ENCODE results near the gene SIK2.

DNA sequence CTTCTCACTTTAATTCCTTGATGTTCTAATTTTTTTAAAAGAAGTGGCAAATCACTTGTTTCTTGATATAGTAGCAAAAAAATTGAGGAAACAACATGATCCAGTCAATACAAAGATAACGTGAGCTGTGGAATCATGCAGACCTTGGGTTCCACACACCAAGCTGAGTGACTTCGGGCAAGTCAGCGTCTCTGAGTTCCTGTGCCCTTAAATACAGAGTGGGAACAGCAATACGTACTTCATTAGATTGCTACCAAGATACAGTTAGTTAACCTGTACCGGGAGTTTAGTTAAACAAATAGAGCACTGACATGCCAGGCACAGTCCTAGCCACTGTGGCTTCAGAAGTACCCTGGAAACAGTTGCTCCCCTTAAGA lies 105.4 kb downstream of the SIK2 start:
- TF ChIP-seq FOXM1 (IDR thresholded peaks at IDR 0.05; ENCODE audit: borderline replicate concordance, low read depth) = no peak
- TF ChIP-seq, protein P1, sequence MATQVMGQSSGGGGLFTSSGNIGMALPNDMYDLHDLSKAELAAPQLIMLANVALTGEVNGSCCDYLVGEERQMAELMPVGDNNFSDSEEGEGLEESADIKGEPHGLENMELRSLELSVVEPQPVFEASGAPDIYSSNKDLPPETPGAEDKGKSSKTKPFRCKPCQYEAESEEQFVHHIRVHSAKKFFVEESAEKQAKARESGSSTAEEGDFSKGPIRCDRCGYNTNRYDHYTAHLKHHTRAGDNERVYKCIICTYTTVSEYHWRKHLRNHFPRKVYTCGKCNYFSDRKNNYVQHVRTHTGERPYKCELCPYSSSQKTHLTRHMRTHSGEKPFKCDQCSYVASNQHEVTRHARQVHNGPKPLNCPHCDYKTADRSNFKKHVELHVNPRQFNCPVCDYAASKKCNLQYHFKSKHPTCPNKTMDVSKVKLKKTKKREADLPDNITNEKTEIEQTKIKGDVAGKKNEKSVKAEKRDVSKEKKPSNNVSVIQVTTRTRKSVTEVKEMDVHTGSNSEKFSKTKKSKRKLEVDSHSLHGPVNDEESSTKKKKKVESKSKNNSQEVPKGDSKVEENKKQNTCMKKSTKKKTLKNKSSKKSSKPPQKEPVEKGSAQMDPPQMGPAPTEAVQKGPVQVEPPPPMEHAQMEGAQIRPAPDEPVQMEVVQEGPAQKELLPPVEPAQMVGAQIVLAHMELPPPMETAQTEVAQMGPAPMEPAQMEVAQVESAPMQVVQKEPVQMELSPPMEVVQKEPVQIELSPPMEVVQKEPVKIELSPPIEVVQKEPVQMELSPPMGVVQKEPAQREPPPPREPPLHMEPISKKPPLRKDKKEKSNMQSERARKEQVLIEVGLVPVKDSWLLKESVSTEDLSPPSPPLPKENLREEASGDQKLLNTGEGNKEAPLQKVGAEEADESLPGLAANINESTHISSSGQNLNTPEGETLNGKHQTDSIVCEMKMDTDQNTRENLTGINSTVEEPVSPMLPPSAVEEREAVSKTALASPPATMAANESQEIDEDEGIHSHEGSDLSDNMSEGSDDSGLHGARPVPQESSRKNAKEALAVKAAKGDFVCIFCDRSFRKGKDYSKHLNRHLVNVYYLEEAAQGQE (IDR thresholded peaks at IDR 0.05; ENCODE audit: low read depth) = no peak
- no peak for TF ChIP-seq CEBPB (IDR thresholded peaks at IDR 0.05)
- no peak for TF ChIP-seq TAF1 (IDR thresholded peaks at IDR 0.05; ENCODE audit: low read depth)
- no peak for TF ChIP-seq EP300 (IDR thresholded peaks at IDR 0.05; ENCODE audit: borderline replicate concordance)
- TF ChIP-seq ZBTB7A (IDR thresholded peaks at IDR 0.05; ENCODE audit: low read depth) = no peak
- TF ChIP-seq NFIC (IDR thresholded peaks at IDR 0.05) = no peak
- TF ChIP-seq EGR1 (IDR thresholded peaks at IDR 0.05) = no peak
- TF ChIP-seq YY1 (IDR thresholded peaks at IDR 0.05; ENCODE audit: low read depth) = no peak
- no peak for TF ChIP-seq TEAD4 (IDR thresholded peaks at IDR 0.05)
- no peak for TF ChIP-seq CREB1 (IDR thresholded peaks at IDR 0.05; ENCODE audit: low read depth)

Data from Ishikawa (cell line).